HCT116 (cell line): ENCODE measurements around the gene FSCN2.

Experiments used
- CTCF ChIP-seq, 3 experiments: fragments of 200-600 bp in 1 of 3; sonication (generic) in 1 of 3; IDR thresholded peaks in 2 of 3; conservative IDR thresholded peaks in 1 of 3; 2 replicates each; pipeline ENCODE4 v1.5.1; 2012 to 2017; ENCODE audit warnings: low read depth in 2 of 3, low read length in 2 of 3, antibody characterized with exemption in 1 of 3, borderline replicate concordance in 1 of 3, control low read depth in 1 of 3, mild to moderate bottlenecking in 1 of 3, mixed read lengths in 1 of 3, mixed run types in 1 of 3, moderate library complexity in 1 of 3; ENCODE audit not compliant: insufficient read depth in 1 of 3
- EZH2phosphoT487 ChIP-seq: fragments of 200-600 bp; IDR thresholded peaks from 2 replicates; pipeline ENCODE4 v1.6.1; 2018; ENCODE audit warnings: antibody characterized with exemption, borderline replicate concordance
- YY1 ChIP-seq: IDR thresholded peaks from 2 replicates; pipeline ENCODE4 v1.6.1; 2011; ENCODE audit warnings: low read length, low read depth, moderate library complexity, mild to moderate bottlenecking; ENCODE audit not compliant: insufficient replicate concordance; ENCODE audit errors: extremely low read depth

- no peak for TF ChIP-seq CTCF (IDR thresholded peaks at IDR 0.05 in 2 of 3, conservative IDR thresholded peaks at IDR 0.05 in 1 of 3; ENCODE audit: borderline replicate concordance in 1 of 3, insufficient read depth in 1 of 3, low read depth in 2 of 3, low read length in 2 of 3)
- TF ChIP-seq YY1, result no peak
- no peak for TF ChIP-seq EZH2phosphoT487
Measured at GRCh38 chr17:81489012-81489997, 38.9 kb upstream of the FSCN2 start.
